NCI-H1417 (cell line): ENCODE measurements around the gene CPTP.
A peak's percentile ranks its signal among the peaks of the same experiment; 100 is the strongest.

ENCODE experiments used
- DNase-seq, 3 experiments: peaks; one replicate each; lab custom pipeline; 2025; lab: John Stamatoyannopoulos, UW

Gene CPTP

GRCh38 chr1:1319646-1319941 is 5.0 kb upstream of the CPTP start:
- no peak for DNase-seq

- no peak for DNase-seq
Observed at GRCh38 chr1:1320666-1321448, 3.7 kb upstream of the CPTP start.

- no peak for DNase-seq
Observed at GRCh38 chr1:1321477-1321876, 3.1 kb upstream of the CPTP start.

DNA sequence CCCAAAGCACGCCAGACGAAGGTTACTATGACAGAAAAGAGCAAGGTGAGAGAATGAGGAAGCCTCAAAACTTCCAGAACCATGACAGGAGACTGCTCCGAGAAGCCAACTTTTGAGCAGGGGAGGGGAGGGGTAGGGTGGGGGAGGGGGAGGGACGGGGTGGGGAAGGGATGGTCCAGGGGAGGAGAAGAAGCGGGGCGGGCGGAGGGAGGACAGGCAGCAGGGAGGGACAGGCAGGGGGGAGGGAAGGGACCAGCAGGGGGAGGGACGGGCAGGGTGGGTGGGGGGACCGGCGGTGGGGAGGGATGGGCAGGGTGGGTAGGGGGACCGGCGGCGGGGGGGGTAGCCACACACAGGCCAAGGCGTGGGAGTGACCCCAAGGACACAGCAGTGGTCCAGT is 2.2 kb upstream of the CPTP start:
- no peak for DNase-seq

- no peak for DNase-seq
Observed at GRCh38 chr1:1322952-1323351, 1.6 kb upstream of the CPTP start.

DNA sequence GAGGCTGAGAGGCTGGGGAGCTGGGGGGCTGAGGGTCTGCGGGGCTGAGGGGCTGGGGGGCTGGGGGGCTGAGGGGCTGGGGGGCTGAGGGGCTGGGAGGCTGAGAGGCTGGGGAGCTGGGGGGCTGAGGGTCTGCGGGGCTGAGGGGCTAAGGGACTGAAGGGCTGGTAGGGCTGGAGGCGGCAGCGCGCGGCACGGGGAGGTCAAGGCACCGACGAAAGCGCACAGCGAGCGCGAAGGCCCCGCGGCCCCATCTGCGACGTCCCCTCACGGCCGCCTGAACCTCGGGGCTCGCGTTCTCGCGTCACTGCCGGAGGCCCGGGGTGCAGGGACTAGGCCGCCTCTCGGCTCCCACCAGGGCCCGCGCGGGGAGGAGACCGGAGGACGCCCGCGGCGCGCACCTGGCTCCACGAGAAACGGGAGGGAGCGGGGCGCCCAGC is 498 bp upstream of the CPTP start:
- no peak for DNase-seq

- no peak for DNase-seq
Observed at GRCh38 chr1:1325288-1326074, 879 bp downstream of the CPTP start.

GRCh38 chr1:1326075-1326605 is 1.5 kb downstream of the CPTP start:
- no peak for DNase-seq

GRCh38 chr1:1327291-1327690 is 2.7 kb downstream of the CPTP start:
- DNase-seq, result no peak

GRCh38 chr1:1328254-1328653 is 3.7 kb downstream of the CPTP start:
- no peak for DNase-seq

GRCh38 chr1:1329304-1330210 is 5.0 kb downstream of the CPTP start:
- DNase-seq, result no peak

DNA sequence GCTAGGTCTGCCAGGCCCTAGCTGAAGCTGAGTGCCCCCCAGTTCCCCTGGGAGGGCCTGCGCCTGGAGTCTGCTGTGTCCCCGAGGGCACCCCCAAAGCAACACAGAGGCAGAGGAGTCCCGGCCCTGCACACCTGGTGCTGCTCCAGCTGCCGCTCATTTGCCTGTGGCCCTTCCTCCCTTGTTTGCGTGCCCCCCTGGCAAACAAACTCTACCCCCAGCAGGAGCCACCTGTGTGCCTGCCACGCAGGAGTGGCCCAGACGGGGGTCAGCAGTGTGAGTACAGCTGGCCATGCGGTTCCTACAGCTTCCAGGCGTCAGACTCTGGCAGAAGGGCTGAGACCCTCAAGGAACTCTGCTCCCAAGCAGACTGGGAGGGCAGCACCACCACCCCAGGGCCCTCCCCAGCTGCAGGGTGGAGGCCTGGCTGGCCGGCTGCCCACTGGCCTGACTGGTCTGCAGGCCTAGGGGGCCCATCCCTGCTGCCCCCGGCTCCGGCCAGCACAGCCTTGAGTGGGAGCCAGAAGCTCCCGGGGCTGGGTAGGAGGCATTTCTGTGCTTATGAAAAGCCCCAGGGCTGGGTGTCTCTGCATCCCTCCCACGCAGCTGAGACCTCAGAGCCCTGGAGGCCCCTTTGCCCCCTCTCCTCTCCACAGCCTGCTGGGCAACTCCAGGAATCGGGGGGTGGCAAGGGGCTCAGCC is 5.9 kb downstream of the CPTP start:
- peak in 2 of 3 experiments; percentile 18 to 45 for DNase-seq

GRCh38 chr1:1331068-1331965 is 6.7 kb downstream of the CPTP start, which contains the start of gene TAS1R3:
Gene TAS1R3 (plus strand): TSS chr1:1331280. CDS start chr1:1331346, 66 bp downstream.
- DNase-seq, result no peak

DNA sequence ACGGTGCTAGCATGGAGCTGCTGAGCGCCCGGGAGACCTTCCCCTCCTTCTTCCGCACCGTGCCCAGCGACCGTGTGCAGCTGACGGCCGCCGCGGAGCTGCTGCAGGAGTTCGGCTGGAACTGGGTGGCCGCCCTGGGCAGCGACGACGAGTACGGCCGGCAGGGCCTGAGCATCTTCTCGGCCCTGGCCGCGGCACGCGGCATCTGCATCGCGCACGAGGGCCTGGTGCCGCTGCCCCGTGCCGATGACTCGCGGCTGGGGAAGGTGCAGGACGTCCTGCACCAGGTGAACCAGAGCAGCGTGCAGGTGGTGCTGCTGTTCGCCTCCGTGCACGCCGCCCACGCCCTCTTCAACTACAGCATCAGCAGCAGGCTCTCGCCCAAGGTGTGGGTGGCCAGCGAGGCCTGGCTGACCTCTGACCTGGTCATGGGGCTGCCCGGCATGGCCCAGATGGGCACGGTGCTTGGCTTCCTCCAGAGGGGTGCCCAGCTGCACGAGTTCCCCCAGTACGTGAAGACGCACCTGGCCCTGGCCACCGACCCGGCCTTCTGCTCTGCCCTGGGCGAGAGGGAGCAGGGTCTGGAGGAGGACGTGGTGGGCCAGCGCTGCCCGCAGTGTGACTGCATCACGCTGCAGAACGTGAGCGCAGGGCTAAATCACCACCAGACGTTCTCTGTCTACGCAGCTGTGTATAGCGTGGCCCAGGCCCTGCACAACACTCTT is 7.6 kb downstream of the CPTP start:
- DNase-seq, result no peak

GRCh38 chr1:1332774-1333480 is 8.3 kb downstream of the CPTP start:
- no peak for DNase-seq

DNA sequence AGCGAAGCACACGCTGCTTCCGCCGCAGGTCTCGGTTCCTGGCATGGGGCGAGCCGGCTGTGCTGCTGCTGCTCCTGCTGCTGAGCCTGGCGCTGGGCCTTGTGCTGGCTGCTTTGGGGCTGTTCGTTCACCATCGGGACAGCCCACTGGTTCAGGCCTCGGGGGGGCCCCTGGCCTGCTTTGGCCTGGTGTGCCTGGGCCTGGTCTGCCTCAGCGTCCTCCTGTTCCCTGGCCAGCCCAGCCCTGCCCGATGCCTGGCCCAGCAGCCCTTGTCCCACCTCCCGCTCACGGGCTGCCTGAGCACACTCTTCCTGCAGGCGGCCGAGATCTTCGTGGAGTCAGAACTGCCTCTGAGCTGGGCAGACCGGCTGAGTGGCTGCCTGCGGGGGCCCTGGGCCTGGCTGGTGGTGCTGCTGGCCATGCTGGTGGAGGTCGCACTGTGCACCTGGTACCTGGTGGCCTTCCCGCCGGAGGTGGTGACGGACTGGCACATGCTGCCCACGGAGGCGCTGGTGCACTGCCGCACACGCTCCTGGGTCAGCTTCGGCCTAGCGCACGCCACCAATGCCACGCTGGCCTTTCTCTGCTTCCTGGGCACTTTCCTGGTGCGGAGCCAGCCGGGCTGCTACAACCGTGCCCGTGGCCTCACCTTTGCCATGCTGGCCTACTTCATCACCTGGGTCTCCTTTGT is 9.1 kb downstream of the CPTP start:
- DNase-seq, result no peak

- no peak for DNase-seq
Observed at GRCh38 chr1:1334835-1335234, 10.2 kb downstream of the CPTP start.

DNA sequence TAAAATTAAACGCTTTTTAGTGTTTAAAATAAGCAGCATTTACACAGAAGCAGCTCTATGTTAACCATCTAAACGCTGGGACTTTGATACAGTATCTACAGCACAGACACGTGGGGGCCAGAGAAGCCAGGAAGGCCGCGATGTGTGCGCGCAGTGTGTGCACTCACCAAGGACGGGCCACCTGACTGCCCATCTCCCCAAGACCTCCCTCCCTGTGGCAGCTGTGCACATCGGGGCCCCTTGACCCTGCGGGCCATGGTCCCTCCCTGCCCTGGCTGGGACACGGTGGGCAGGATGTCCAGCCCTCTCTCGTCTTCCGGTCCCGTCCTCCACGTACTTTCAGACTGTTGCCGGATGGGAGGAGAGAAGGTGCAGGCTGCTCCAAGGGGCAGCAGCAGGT is 10.7 kb downstream of the CPTP start:
- no peak for DNase-seq
